Measurements from ENCODE around the gene CD46.

DNA sequence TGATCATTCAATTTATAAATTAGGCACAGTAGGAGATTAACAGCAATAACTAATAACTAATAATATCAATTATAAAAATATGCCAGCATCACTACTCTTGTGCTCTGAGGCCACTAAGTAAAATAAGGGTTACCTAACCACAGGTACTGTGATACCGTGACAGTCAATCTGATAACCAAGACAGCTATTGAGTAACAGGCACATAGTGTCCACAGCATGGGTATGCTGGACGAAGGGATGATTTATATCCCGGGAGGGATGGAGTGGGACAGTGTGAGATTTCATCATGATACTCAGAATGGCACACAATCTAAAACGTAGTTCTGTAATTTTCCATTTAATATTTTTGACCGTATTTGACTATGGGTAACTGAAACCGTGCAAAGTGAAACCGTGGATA, 39.4 kb downstream of the CD46 start:
- TF ChIP-seq, protein P1, sequence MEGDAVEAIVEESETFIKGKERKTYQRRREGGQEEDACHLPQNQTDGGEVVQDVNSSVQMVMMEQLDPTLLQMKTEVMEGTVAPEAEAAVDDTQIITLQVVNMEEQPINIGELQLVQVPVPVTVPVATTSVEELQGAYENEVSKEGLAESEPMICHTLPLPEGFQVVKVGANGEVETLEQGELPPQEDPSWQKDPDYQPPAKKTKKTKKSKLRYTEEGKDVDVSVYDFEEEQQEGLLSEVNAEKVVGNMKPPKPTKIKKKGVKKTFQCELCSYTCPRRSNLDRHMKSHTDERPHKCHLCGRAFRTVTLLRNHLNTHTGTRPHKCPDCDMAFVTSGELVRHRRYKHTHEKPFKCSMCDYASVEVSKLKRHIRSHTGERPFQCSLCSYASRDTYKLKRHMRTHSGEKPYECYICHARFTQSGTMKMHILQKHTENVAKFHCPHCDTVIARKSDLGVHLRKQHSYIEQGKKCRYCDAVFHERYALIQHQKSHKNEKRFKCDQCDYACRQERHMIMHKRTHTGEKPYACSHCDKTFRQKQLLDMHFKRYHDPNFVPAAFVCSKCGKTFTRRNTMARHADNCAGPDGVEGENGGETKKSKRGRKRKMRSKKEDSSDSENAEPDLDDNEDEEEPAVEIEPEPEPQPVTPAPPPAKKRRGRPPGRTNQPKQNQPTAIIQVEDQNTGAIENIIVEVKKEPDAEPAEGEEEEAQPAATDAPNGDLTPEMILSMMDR (IDR thresholded peaks at IDR 0.05; ENCODE audit: borderline replicate concordance, extremely low read depth, low read length, poor library complexity, severe bottlenecking): no peak
- TF ChIP-seq EZH2 (IDR thresholded peaks at IDR 0.05; ENCODE audit: borderline replicate concordance, low read depth, low read length, severe bottlenecking): no peak
